A673 (cell line): ENCODE measurements around the gene MEIOC. TPM values are rescaled to one million over a fixed set of nuclear protein-coding genes. Genes with fewer than 3 reads are reported as not detected.

ENCODE experiments used
- BruUV-seq: library from RNA; stranded (reverse); fragments of 400-500 nt; replicated peaks from 2 replicates; lab custom pipeline; 2021; lab: Mats Ljungman, UMichigan
- CTCF ChIA-PET: fragments of 300-600 bp; sonication (Branson Sonifier 250); formaldehyde crosslinking; loops from one replicate; lab custom pipeline; 2022; ENCODE audit warnings: antibody characterized with exemption; lab: Charles Lee
- POLR2A ChIA-PET: fragments of 300-600 bp; sonication (Branson Sonifier 250); formaldehyde crosslinking; loops from one replicate; lab custom pipeline; 2022; ENCODE audit warnings: antibody characterized with exemption; ENCODE audit not compliant: low non-redundant PET; lab: Charles Lee
- DNase-seq: peaks from one replicate; pipeline ENCODE4 v3.0.0-alpha.2; 2015; ENCODE audit warnings: low spot score
- H3K27ac ChIP-seq: fragments of 200-600 bp; sonication (generic); 2 replicates; pipeline ENCODE4 v1.5.1; 2016; ENCODE audit warnings: mixed run types, low read depth, mild to moderate bottlenecking, mixed read lengths, antibody characterized with exemption, low read length; ENCODE audit not compliant: poor library complexity, severe bottlenecking
- H3K27me3 ChIP-seq: fragments of 200-600 bp; sonication (generic); replicated peaks from 2 replicates; pipeline ENCODE4 v1.6.1; 2017; ENCODE audit warnings: mixed run types, low read depth, mild to moderate bottlenecking, mixed read lengths, antibody characterized with exemption, low read length; ENCODE audit not compliant: insufficient read depth, poor library complexity
- H3K36me3 ChIP-seq: fragments of 200-600 bp; sonication (generic); 2 replicates; pipeline ENCODE4 v1.6.1; 2016; ENCODE audit warnings: mixed run types, mild to moderate bottlenecking, mixed read lengths, antibody characterized with exemption, low read length; ENCODE audit not compliant: insufficient read depth, poor library complexity, severe bottlenecking
- H3K4me1 ChIP-seq: fragments of 200-600 bp; sonication (generic); 2 replicates; pipeline ENCODE4 v1.6.1; 2017; ENCODE audit warnings: mixed run types, mild to moderate bottlenecking, mixed read lengths, antibody characterized with exemption, low read length; ENCODE audit not compliant: insufficient read depth, poor library complexity, severe bottlenecking
- H3K4me3 ChIP-seq: fragments of 200-600 bp; sonication (generic); 2 replicates; pipeline ENCODE4 v1.5.1; 2016; ENCODE audit warnings: low read depth, mixed run types, mild to moderate bottlenecking, mixed read lengths, low read length; ENCODE audit not compliant: poor library complexity, severe bottlenecking
- H3K9me3 ChIP-seq: fragments of 200-600 bp; sonication (generic); 2 replicates; pipeline ENCODE4 v1.6.1; 2016; ENCODE audit warnings: mixed run types, low read depth, mild to moderate bottlenecking, mixed read lengths, antibody characterized with exemption, low read length; ENCODE audit not compliant: poor library complexity, severe bottlenecking
- EZH2 ChIP-seq: fragments of 200-600 bp; sonication (generic); IDR thresholded peaks from 2 replicates; pipeline ENCODE4 v1.6.1; 2017; ENCODE audit warnings: borderline replicate concordance, low read depth, mild to moderate bottlenecking, mixed read lengths, antibody characterized with exemption, low read length; ENCODE audit not compliant: poor library complexity, severe bottlenecking
- intact Hi-C: fragments of 100-400 bp; cut with micrococcal nuclease; formaldehyde crosslinking; loops from one replicate; pipeline ENCODE4 v1.10.0; 2022; ENCODE audit not compliant: unreplicated experiment
- total RNA-seq: library from RNA; stranded (reverse); gene quantifications from 2 replicates; pipeline ENCODE4 v1.2.3, GENCODE V29; 2021
- TF ChIP-seq, protein P1 (sequence below): fragments of 300-800, 200-600 bp; sonication (generic); conservative IDR thresholded peaks from 2 replicates; pipeline ENCODE4 v1.5.1; 2017; ENCODE audit warnings: low read depth, mild to moderate bottlenecking, antibody characterized with exemption, low read length, moderate library complexity, mixed read lengths

MEIOC gene
- total RNA-seq, 1 experiment from 2014 or later = not detected

DNA sequence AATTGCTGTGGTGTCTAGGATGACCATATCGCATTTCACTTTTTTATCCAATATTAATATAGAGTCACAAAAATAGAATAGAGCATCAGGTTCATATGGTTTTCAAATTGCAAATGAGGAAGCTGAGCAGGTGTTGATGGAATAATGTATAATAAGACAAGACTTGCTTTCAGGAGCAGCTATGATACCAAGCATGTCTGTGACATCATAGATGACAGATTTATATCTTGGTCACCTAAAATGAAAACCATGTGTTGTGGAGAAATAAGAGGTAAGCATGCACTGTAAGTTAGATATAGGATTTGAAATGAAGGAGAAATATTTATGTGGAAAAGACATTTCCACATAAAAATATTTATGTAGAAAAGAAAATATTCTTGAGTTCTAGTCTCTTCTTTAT is 8.6 kb downstream of the MEIOC start:
- ChIA-PET CTCF (no interaction called here), POLR2A (no interaction called here)
- Histone ChIP-seq H3K4me3 (no peak overlapping the region), H3K9me3 (no peaks in the 10 kb centered on the region), H3K27me3 (no peaks in the 10 kb centered on the region), H3K4me1 (no peaks in the 10 kb centered on the region), H3K36me3 (no peaks in the 10 kb centered on the region), H3K27ac (no peak overlapping the region)
- no peak for DNase-seq
- intact Hi-C loops = no loop called here
- BruUV-seq = no TSS peak
- no peak for TF ChIP-seq EZH2
- TF ChIP-seq, protein P1, sequence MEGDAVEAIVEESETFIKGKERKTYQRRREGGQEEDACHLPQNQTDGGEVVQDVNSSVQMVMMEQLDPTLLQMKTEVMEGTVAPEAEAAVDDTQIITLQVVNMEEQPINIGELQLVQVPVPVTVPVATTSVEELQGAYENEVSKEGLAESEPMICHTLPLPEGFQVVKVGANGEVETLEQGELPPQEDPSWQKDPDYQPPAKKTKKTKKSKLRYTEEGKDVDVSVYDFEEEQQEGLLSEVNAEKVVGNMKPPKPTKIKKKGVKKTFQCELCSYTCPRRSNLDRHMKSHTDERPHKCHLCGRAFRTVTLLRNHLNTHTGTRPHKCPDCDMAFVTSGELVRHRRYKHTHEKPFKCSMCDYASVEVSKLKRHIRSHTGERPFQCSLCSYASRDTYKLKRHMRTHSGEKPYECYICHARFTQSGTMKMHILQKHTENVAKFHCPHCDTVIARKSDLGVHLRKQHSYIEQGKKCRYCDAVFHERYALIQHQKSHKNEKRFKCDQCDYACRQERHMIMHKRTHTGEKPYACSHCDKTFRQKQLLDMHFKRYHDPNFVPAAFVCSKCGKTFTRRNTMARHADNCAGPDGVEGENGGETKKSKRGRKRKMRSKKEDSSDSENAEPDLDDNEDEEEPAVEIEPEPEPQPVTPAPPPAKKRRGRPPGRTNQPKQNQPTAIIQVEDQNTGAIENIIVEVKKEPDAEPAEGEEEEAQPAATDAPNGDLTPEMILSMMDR = no peak

DNA sequence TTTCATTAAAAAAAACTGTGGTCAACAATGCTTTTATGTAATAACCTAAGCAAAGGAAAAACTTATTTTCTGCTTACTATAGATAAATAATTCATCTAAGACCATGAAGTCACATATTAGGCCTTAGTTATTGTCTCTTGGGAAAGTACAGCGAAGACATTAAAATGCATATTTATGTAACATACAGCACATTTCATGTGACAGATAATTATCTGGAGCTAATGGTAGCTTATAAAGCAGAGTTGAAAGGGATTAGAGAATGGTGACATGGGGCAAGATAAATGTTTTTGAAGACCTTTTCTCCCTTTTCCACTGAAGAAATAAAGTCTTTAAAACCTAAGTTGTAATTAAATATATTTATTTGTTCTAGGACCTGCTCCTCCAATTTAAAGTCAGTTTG is 9.7 kb downstream of the MEIOC start:
- H3K36me3 ChIP-seq = no peaks in the 10 kb centered on the region
- TF ChIP-seq, protein P1 = no peak
- no peak for TF ChIP-seq EZH2
- H3K4me3 ChIP-seq = no peak overlapping the region
- intact Hi-C loops = no loop called here
- ChIA-PET CTCF (no interaction called here), POLR2A (no interaction called here)
- DNase-seq = no peak
- BruUV-seq = no TSS peak
- no peak overlapping the region for H3K27ac ChIP-seq
- no peaks in the 10 kb centered on the region for H3K27me3 ChIP-seq
- H3K9me3 ChIP-seq = no peaks in the 10 kb centered on the region
- no peaks in the 10 kb centered on the region for H3K4me1 ChIP-seq

GRCh38 chr17:44672479-44673093 is 16.3 kb downstream of the MEIOC start:
- DNase-seq = peak; percentile 9
- Histone ChIP-seq H3K27me3 (no peaks in the 10 kb centered on the region), H3K9me3 (no peaks in the 10 kb centered on the region), H3K4me1 (no peaks in the 10 kb centered on the region), H3K4me3 (no peak overlapping the region), H3K36me3 (no peaks in the 10 kb centered on the region), H3K27ac (no peak overlapping the region)
- ChIA-PET CTCF (no interaction called here), POLR2A (no interaction called here)
- BruUV-seq = no TSS peak
- no peak for TF ChIP-seq EZH2
- TF ChIP-seq, protein P1 = peak; percentile 56
- intact Hi-C loops = loop anchor here (10.0 kb wide), 1 partner anchor 138 kb away; no protein-coding TSS in a partner anchor
